ENCODE results near the gene PDSS2.

Gene PDSS2

DNA sequence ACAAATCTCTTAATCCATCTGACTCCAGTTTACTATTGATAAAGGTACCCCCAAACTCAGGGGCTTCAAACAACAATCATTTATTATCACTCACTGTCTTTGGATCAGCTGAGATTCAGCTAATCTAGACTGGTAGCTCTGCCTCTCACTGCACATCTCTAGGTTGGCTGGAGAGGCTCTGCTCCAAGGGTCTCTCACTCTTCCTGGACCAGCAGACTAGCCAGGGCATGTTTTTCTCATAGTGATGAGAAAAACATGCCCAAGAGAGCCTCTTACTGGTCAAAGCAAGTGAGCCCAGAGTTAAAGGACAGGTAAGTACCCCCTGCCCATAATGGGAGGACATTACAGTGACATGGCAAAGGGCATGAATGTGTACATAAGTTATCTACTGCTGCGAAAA lies 228.9 kb downstream of the PDSS2 start:
- in situ Hi-C loops (cut with MboI; ENCODE audit: low sequenced_read_pairs, unreplicated experiment) = no loop called here

DNA sequence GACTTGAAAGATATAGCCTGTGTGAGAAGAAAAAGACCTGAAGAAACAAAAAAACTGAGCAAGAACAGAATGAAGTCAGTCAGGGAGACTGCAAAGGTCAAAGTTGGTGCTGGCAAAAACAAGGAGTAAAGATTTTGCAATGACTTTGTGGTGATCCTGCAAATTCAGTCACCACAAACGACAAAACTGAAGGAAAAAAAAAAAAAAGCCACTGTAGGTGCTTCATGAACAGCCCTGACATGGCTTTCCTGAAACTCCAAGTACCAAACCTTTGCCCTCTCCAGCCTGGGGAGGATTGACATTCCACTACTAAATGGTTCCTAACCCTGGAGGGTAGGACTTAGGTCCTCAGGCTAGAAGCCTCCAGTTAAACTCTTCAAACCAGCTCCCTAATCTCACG lies 229.3 kb downstream of the PDSS2 start:
- in situ Hi-C loops (cut with MboI; ENCODE audit: low sequenced_read_pairs, unreplicated experiment) = no loop called here
- TF ChIP-seq, protein P1, sequence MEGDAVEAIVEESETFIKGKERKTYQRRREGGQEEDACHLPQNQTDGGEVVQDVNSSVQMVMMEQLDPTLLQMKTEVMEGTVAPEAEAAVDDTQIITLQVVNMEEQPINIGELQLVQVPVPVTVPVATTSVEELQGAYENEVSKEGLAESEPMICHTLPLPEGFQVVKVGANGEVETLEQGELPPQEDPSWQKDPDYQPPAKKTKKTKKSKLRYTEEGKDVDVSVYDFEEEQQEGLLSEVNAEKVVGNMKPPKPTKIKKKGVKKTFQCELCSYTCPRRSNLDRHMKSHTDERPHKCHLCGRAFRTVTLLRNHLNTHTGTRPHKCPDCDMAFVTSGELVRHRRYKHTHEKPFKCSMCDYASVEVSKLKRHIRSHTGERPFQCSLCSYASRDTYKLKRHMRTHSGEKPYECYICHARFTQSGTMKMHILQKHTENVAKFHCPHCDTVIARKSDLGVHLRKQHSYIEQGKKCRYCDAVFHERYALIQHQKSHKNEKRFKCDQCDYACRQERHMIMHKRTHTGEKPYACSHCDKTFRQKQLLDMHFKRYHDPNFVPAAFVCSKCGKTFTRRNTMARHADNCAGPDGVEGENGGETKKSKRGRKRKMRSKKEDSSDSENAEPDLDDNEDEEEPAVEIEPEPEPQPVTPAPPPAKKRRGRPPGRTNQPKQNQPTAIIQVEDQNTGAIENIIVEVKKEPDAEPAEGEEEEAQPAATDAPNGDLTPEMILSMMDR (IDR thresholded peaks at IDR 0.05; ENCODE audit: borderline replicate concordance, control extremely low read depth, extremely low read depth, insufficient read depth, missing control alignments) = no peak
- no peak for DNase-seq (ENCODE audit: low spot score)

More for the DNA sequence above, 228.9 kb downstream of the PDSS2 start:
- no peak for DNase-seq (ENCODE audit: low spot score)
- TF ChIP-seq, protein P1 (IDR thresholded peaks at IDR 0.05; ENCODE audit: borderline replicate concordance, control extremely low read depth, extremely low read depth, insufficient read depth, missing control alignments) = no peak

DNA sequence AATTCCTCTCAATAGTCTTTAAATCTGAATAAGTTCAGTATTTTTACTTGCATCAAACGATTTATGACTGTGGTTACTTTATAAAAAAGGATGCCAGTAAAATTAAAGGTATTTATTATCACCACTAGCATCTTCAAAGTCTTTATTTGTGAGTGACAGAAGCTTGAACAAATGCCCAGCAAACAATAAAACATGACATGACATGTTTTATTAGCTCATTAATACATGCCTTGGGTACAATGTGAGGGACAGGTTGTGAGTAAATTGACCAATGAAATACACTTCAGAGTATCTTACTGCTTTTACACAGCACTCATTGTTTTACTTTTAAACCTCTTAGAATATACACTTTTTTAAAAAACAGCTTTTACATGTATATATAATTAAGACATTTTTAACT lies 230.6 kb downstream of the PDSS2 start:
- in situ Hi-C loops (cut with MboI; ENCODE audit: low sequenced_read_pairs, unreplicated experiment) = no loop called here
- TF ChIP-seq, protein P1 (IDR thresholded peaks at IDR 0.05; ENCODE audit: borderline replicate concordance, control extremely low read depth, extremely low read depth, insufficient read depth, missing control alignments) = no peak
- DNase-seq (ENCODE audit: low spot score) = no peak

DNA sequence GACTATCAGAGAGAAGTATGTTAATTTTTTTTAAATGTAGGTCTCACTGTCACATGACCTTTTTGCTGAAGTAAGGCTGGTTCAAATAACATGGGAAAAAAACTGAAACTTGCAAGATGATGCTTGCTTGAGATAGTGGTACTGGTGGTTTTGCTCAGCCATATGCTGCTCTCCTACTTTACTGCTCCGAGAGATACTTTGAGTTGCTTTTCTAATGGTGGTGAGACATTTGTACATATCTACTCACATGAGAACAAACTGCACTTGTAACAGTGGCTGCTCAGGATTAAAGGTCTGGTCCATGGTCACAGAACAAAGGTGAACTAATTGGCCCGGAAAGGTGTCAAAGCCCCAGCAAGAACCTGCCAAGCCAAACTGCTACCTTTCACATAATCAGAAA lies 237.8 kb downstream of the PDSS2 start:
- in situ Hi-C loops (cut with MboI; ENCODE audit: low sequenced_read_pairs, unreplicated experiment) = no loop called here
- DNase-seq (ENCODE audit: low spot score) = no peak
- TF ChIP-seq, protein P1 (IDR thresholded peaks at IDR 0.05; ENCODE audit: borderline replicate concordance, control extremely low read depth, extremely low read depth, insufficient read depth, missing control alignments) = no peak

DNA sequence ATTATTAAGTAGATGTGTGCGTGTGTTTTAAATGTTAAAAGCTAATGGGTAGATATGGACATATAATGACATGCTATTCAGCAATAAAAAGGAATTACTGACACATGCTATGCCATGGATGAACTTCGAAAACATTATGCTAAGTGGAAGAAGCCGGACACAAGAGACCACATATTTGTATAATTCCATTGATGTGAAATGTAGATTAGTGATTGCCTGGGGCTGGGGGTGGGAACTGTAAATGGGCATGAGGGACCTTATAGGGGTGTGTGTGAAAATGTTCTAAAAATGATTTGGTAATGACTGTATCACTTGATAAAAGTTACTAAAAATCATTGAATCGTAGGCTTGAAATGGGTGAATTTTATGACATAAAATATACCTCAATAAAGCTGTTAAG lies 239.5 kb downstream of the PDSS2 start:
- TF ChIP-seq, protein P1 (IDR thresholded peaks at IDR 0.05; ENCODE audit: borderline replicate concordance, control extremely low read depth, extremely low read depth, insufficient read depth, missing control alignments) = no peak
- in situ Hi-C loops (cut with MboI; ENCODE audit: low sequenced_read_pairs, unreplicated experiment) = no loop called here
- DNase-seq (ENCODE audit: low spot score) = no peak

DNA sequence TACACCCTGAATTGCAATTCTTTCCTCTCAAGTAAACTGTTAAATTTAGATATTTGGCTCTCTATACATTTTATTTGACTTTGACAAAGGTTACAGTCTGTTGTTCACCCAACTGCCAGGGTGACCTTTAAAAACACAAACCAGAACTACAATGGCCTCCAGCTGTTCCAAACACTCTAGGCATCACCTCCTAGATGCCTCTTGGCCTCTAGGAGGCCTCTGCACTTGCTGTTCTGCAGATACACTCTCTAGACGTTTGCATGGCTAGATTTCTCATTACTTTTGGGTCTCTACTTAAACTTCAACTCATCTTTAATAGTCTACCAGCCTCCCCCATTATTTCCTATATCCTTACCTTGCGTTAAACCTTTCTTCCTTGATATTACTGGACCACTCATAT lies 241.2 kb downstream of the PDSS2 start:
- TF ChIP-seq, protein P1 (IDR thresholded peaks at IDR 0.05; ENCODE audit: borderline replicate concordance, control extremely low read depth, extremely low read depth, insufficient read depth, missing control alignments) = no peak
- in situ Hi-C loops (cut with MboI; ENCODE audit: low sequenced_read_pairs, unreplicated experiment) = no loop called here
- no peak for DNase-seq (ENCODE audit: low spot score)

DNA sequence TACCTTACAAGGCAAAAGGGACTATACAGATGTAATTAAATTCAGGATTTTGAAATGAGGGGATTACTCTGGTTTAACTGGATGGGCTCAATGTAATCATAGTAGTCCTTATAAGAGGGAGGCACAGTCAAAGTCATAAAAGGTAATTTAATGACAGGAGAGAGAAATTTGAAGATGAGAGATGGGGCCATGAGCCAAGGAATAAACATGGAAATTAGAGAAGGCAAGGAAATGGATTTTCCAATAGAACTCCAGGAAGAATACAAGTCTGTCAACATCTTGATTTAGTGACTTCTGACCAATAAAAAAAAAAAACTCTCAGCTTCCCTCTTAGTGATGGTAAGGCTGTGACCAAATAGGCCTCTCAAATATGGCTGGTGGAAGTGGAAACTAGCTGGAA lies 242.1 kb downstream of the PDSS2 start:
- no peak for DNase-seq (ENCODE audit: low spot score)
- in situ Hi-C loops (cut with MboI; ENCODE audit: low sequenced_read_pairs, unreplicated experiment) = no loop called here

More for the DNA sequence above, 242.1 kb downstream of the PDSS2 start:
- TF ChIP-seq, protein P1 (IDR thresholded peaks at IDR 0.05; ENCODE audit: borderline replicate concordance, control extremely low read depth, extremely low read depth, insufficient read depth, missing control alignments) = no peak

All from GM13976 (cell line).